Upper lobe of left lung (tissue), 6 donors: ENCODE measurements around the gene HEXB. TPM values are rescaled to one million over a fixed set of nuclear protein-coding genes. Genes with fewer than 3 reads are reported as not detected.
A peak's percentile ranks its signal among the peaks of the same experiment; 100 is the strongest.

Source experiments
- ATAC-seq, 2 donors: fragments of 200-7000 bp; cut with Tn5 transposase; one replicate each; pipeline ENCODE4 v1.9.1; 2022; ENCODE audit warnings: mild to moderate bottlenecking in 2 of 2, moderate library complexity in 2 of 2; ENCODE audit not compliant: low FRiP score in 2 of 2
- DNase-seq, 2 donors: peaks; one replicate each; pipeline ENCODE4 v3.0.0-alpha.2; 2019 to 2020
- H3K27ac ChIP-seq, 4 donors: fragments of 200-600 bp; sonication (generic); one replicate each; pipeline ENCODE4 v1.5.1; 2016 to 2019
- H3K27me3 ChIP-seq, 4 donors: fragments of 200-600 bp; sonication (generic); one replicate each; pipeline ENCODE4 v1.5.1; 2017 to 2019
- H3K36me3 ChIP-seq, 4 donors: fragments of 200-600 bp; sonication (generic); one replicate each; pipeline ENCODE4 v1.5.1; 2016 to 2019
- H3K4me1 ChIP-seq, 4 donors: fragments of 200-600 bp; sonication (generic); one replicate each; pipeline ENCODE4 v1.5.1; 2018 to 2019
- H3K4me3 ChIP-seq, 4 donors: fragments of 200-600 bp; sonication (generic); one replicate each; pipeline ENCODE4 v1.5.1; 2017 to 2019; ENCODE audit warnings: mild to moderate bottlenecking in 2 of 4, moderate library complexity in 1 of 4
- H3K9me3 ChIP-seq, 4 donors: fragments of 200-600 bp; sonication (generic); one replicate each; pipeline ENCODE4 v1.5.1; 2018 to 2019
- CTCF ChIP-seq, 6 experiments: fragments of 450-650 bp in 4 of 6; fragments of 200-600 bp in 2 of 6; sonication (generic) in 2 of 6; IDR thresholded peaks; one replicate each; pipeline ENCODE4 v1.5.1; 2016 to 2019; ENCODE audit warnings: antibody characterized with exemption in 6 of 6
- EP300 ChIP-seq, 4 donors: sonication (generic); formaldehyde crosslinking; IDR thresholded peaks; one replicate each; pipeline ENCODE4 v1.5.1; 2017; ENCODE audit warnings: antibody characterized with exemption in 4 of 4, control low read depth in 2 of 4
- POLR2A ChIP-seq, 4 donors: fragments of 450-650 bp; IDR thresholded peaks; one replicate each; pipeline ENCODE4 v1.5.1; 2016 to 2017; ENCODE audit warnings: antibody characterized with exemption in 4 of 4, mild to moderate bottlenecking in 2 of 4
- POLR2AphosphoS5 ChIP-seq, 2 donors: sonication (generic); formaldehyde crosslinking; IDR thresholded peaks; one replicate each; pipeline ENCODE4 v1.5.1; 2017; ENCODE audit warnings: antibody characterized with exemption in 2 of 2
- WGBS, 2 donors: methylation state at CpG; one replicate each; pipeline ENCODE4 v1.1.5; 2017 to 2018; 5-methylcytosine and 5-hydroxymethylcytosine counted together
- total RNA-seq, 6 donors: library from RNA; depleted of rRNA in 4 of 6; stranded (reverse); fragments of >200 nt in 4 of 6; gene quantifications; one replicate each; pipeline versions ENCODE4 v1.1.0 to v1.2.1, GENCODE V29; 2016 to 2021
- donor health status: DM: no; HTN: no; CAD: no; lungs with moderate emphysema.
- donor health status: DM: no; HTN: yes; CAD: no; lungs with severe emphysema.

Gene HEXB
- total RNA-seq, 6 donors from 2014 or later: 128 to 293 (median 184) TPM

- DNase-seq: peak; percentile 54 to 86
- TF ChIP-seq POLR2A (IDR thresholded peaks at IDR 0.05) (no peak), CTCF (IDR thresholded peaks at IDR 0.05) (peak; percentile 20 to 70 (median 54)), EP300 (IDR thresholded peaks at IDR 0.05) (no peak), POLR2AphosphoS5 (IDR thresholded peaks at IDR 0.05) (peak in 1 of 2 donors; percentile 8)
- Histone ChIP-seq H3K27me3 (no peaks in the 10 kb centered on the region), H3K36me3 (no peaks in the 10 kb centered on the region), H3K4me1 (peaks cover 36 to 60% (median 47%) of the 10 kb centered on the region in 4 donors), H3K27ac (peak overlapping the region; percentile 86 to 90 (median 88)), H3K4me3 (peak overlapping the region; percentile 16 to 81 (median 68)), H3K9me3 (no peaks in the 10 kb centered on the region)
- 5 to 6% methylated on average over 28 of the region's 28 CpGs for WGBS, 2 donors
- ATAC-seq: peak; percentile 34 to 51
These were observed 43.1 kb upstream of the HEXB start for GRCh38 chr5:74641735-74642542.

- WGBS, 2 donors: 61 to 79% methylated on average over 6 of the region's 6 CpGs
- H3K9me3 ChIP-seq: no peaks in the 10 kb centered on the region
- peaks cover 36 to 54% (median 42%) of the 10 kb centered on the region in 4 donors for H3K4me1 ChIP-seq
- ATAC-seq (no peak), DNase-seq (no peak)
- no peak overlapping the region for H3K4me3 ChIP-seq
- TF ChIP-seq CTCF (IDR thresholded peaks at IDR 0.05) (no peak), POLR2AphosphoS5 (IDR thresholded peaks at IDR 0.05) (no peak), POLR2A (IDR thresholded peaks at IDR 0.05) (no peak), EP300 (IDR thresholded peaks at IDR 0.05) (no peak)
- H3K36me3 ChIP-seq: no peaks in the 10 kb centered on the region
- H3K27me3 ChIP-seq: no peaks in the 10 kb centered on the region
- peak overlapping the region; percentile 86 to 90 (median 88) for H3K27ac ChIP-seq
These were observed 42.5 kb upstream of the HEXB start for GRCh38 chr5:74642543-74642863.

GRCh38 chr5:74643111-74643562 lies 41.9 kb upstream of the HEXB start:
- Histone ChIP-seq H3K36me3 (no peaks in the 10 kb centered on the region), H3K27me3 (no peaks in the 10 kb centered on the region), H3K4me3 (no peak overlapping the region), H3K4me1 (peaks cover 33 to 49% (median 37%) of the 10 kb centered on the region in 4 donors), H3K9me3 (no peaks in the 10 kb centered on the region), H3K27ac (peak overlapping the region; percentile 46 to 90 (median 88))
- peak in 1 of 2 donors; percentile 63 for DNase-seq
- ATAC-seq: peak in 1 of 2 donors; percentile 70
- WGBS, 2 donors: 36 to 41% methylated on average over 4 of the region's 4 CpGs
- TF ChIP-seq EP300 (IDR thresholded peaks at IDR 0.05): peak in 2 of 4 donors; percentile 43 to 75
- TF ChIP-seq POLR2A (IDR thresholded peaks at IDR 0.05): peak in 1 of 4 donors; percentile 25
- peak; percentile 65 to 88 for TF ChIP-seq POLR2AphosphoS5 (IDR thresholded peaks at IDR 0.05)
- no peak for TF ChIP-seq CTCF (IDR thresholded peaks at IDR 0.05)

GRCh38 chr5:74647096-74647495 lies 37.9 kb upstream of the HEXB start:
- H3K9me3 ChIP-seq: no peaks in the 10 kb centered on the region
- 67 to 73% methylated on average over 1 of the region's 1 CpG for WGBS, 2 donors
- no peaks in the 10 kb centered on the region for H3K36me3 ChIP-seq
- no peak overlapping the region for H3K27ac ChIP-seq
- H3K27me3 ChIP-seq: no peaks in the 10 kb centered on the region
- ATAC-seq (no peak), DNase-seq (no peak)
- H3K4me3 ChIP-seq: no peak overlapping the region
- H3K4me1 ChIP-seq: peaks cover 19 to 26% (median 22%) of the 10 kb centered on the region in 4 donors
- no peak for TF ChIP-seq CTCF (IDR thresholded peaks at IDR 0.05)
- no peak for TF ChIP-seq POLR2A (IDR thresholded peaks at IDR 0.05)
- no peak for TF ChIP-seq EP300 (IDR thresholded peaks at IDR 0.05)
- TF ChIP-seq POLR2AphosphoS5 (IDR thresholded peaks at IDR 0.05): no peak
